K562 (cell line): ENCODE results near the gene SMIM35. TPM values are rescaled to one million over a fixed set of nuclear protein-coding genes. Genes with fewer than 3 reads are reported as not detected.

Experiments
- ATAC-seq: fragments of 200-7000 bp; cut with Tn5 transposase; 3 replicates; pipeline ENCODE4 v1.9.1; 2020; ENCODE audit warnings: moderate library complexity
- BruUV-seq: library from RNA; stranded (reverse); fragments of 400-500 nt; replicated peaks from 2 replicates; lab custom pipeline; 2021; lab: Mats Ljungman, UMichigan
- CTCF ChIA-PET: fragments of 300-600 bp; formaldehyde crosslinking; extraction: SDS; loops from one replicate; lab custom pipeline; 2021; ENCODE audit warnings: low intra/inter-chr PET ratio; lab: Yijun Ruan, JAX
- POLR2A ChIA-PET: fragments of 300-600, 350-650 bp; sonication (Branson Sonifier 250); formaldehyde crosslinking; extraction: SDS; loops from one replicate; lab custom pipeline; 2021; ENCODE audit warnings: antibody characterized with exemption, inconsistent platforms; lab: Yijun Ruan, JAX
- DNase-seq, 4 experiments: peaks; one replicate each; pipeline versions ENCODE4 v3.0.0 to v3.0.0-alpha.2; 2011 to 2018; ENCODE audit warnings: low spot score in 3 of 4, mixed read lengths in 3 of 4; ENCODE audit errors: extremely low read depth in 1 of 4
- FAIRE-seq: peaks from 2 replicates; lab custom pipeline; 2011; peaks lifted over from hg19 to GRCh38; lab: Jason Lieb, UNC
- H2AFZ ChIP-seq: 2 replicates; pipeline ENCODE4 v1.6.0; 2011; ENCODE audit warnings: low read depth, low read length, control low read depth, inconsistent platforms
- H3K27ac ChIP-seq: fragments of 200-600 bp; 3 replicates; pipeline ENCODE4 v1.8.0; 2011; ENCODE audit warnings: low read depth, mild to moderate bottlenecking, control low read depth, inconsistent platforms, low read length, moderate library complexity, mixed read lengths; ENCODE audit errors: extremely low read depth
- H3K27me3 ChIP-seq, 2 experiments: fragments of 300-600 bp in 1 of 2; 2 replicates in 1 of 2; 3 replicates in 1 of 2; pipeline versions ENCODE4 v1.6.0 to v1.8.0; 2011; ENCODE audit warnings: inconsistent platforms in 2 of 2, low read length in 2 of 2, mild to moderate bottlenecking in 1 of 2, mixed read lengths in 1 of 2, moderate library complexity in 1 of 2; ENCODE audit not compliant: control insufficient read depth in 2 of 2, insufficient read depth in 2 of 2
- H3K36me3 ChIP-seq: fragments of 300-600 bp; 3 replicates; pipeline ENCODE4 v1.8.0; 2011; ENCODE audit warnings: mild to moderate bottlenecking, low read length, inconsistent platforms; ENCODE audit not compliant: control insufficient read depth, insufficient read depth
- H3K4me1 ChIP-seq, 2 experiments: fragments of 200-600 bp in 1 of 2; replicated peaks in 1 of 2; 2 replicates in 1 of 2; 3 replicates in 1 of 2; pipeline versions ENCODE4 v1.5.1 to v1.8.0; 2011; ENCODE audit warnings: inconsistent platforms in 2 of 2, low read length in 2 of 2, mild to moderate bottlenecking in 1 of 2, mixed read lengths in 1 of 2, moderate library complexity in 1 of 2; ENCODE audit not compliant: control insufficient read depth in 2 of 2, insufficient read depth in 2 of 2
- H3K4me2 ChIP-seq: 2 replicates; pipeline ENCODE4 v1.6.1; 2011; ENCODE audit warnings: low read length, control low read depth, inconsistent platforms, mixed read lengths; ENCODE audit not compliant: insufficient read depth
- H3K4me3 ChIP-seq: fragments of 200-600 bp; sonication (generic), shearing (Covaris generic); 2 replicates; pipeline ENCODE4 v1.5.1; 2016; ENCODE audit warnings: control low read depth, inconsistent platforms
- H3K79me2 ChIP-seq: fragments of 200-600 bp; 3 replicates; pipeline ENCODE4 v1.8.0; 2011; ENCODE audit warnings: low read length, inconsistent platforms; ENCODE audit not compliant: control insufficient read depth, insufficient read depth
- H3K9ac ChIP-seq, 2 experiments: 2 replicates each; pipeline versions ENCODE4 v1.6.0 to v1.6.1; 2011; ENCODE audit warnings: low read depth in 2 of 2, low read length in 2 of 2, control low read depth in 1 of 2, inconsistent platforms in 1 of 2, mild to moderate bottlenecking in 1 of 2, mixed read lengths in 1 of 2; ENCODE audit not compliant: insufficient read depth in 1 of 2
- H3K9me1 ChIP-seq: one replicate; pipeline ENCODE4 v1.6.0; 2011; ENCODE audit warnings: inconsistent platforms, mild to moderate bottlenecking, low read length, moderate library complexity; ENCODE audit not compliant: control insufficient read depth, insufficient read depth
- H3K9me3 ChIP-seq: replicated peaks from 2 replicates; pipeline ENCODE4 v1.5.1; 2011; ENCODE audit warnings: low read depth, low read length, inconsistent platforms; ENCODE audit not compliant: control insufficient read depth, insufficient read depth
- H4K20me1 ChIP-seq: replicated peaks from 2 replicates; pipeline ENCODE4 v1.6.1; 2011; ENCODE audit warnings: low read length, inconsistent platforms, mixed read lengths; ENCODE audit not compliant: control insufficient read depth, insufficient read depth
- CHAMP1 ChIP-seq: fragments of 450-650 bp; IDR thresholded peaks from 2 replicates; pipeline ENCODE4 v1.6.1; 2016; ENCODE audit warnings: mild to moderate bottlenecking
- E2F4 ChIP-seq: sonication (generic); formaldehyde crosslinking; IDR thresholded peaks from 2 replicates; pipeline ENCODE4 v1.8.0; 2022; ENCODE audit warnings: mild to moderate bottlenecking, low read depth, missing genetic modification reagents
- PRDM10 ChIP-seq: fragments of 450-650 bp; IDR thresholded peaks from 2 replicates; pipeline ENCODE4 v1.6.1; 2018; ENCODE audit not compliant: partially characterized antibody
- ZNF12 ChIP-seq: sonication (generic); formaldehyde crosslinking; IDR thresholded peaks from 2 replicates; pipeline ENCODE4 v1.4.0; 2020; ENCODE audit warnings: mild to moderate bottlenecking, missing genetic modification reagents
- ZNF184 ChIP-seq: sonication (generic); formaldehyde crosslinking; IDR thresholded peaks from 2 replicates; pipeline ENCODE4 v1.5.0; 2020; ENCODE audit warnings: missing genetic modification reagents
- ZNF212 ChIP-seq: fragments of 450-650 bp; formaldehyde crosslinking; IDR thresholded peaks from 2 replicates; pipeline ENCODE4 v1.4.0; 2020; ENCODE audit warnings: mild to moderate bottlenecking
- WGBS: fragments of 100-300 bp; shearing (Covaris generic); methylation state at CpG from one replicate; pipeline ENCODE4 v1.1.6; 2016; ENCODE audit warnings: low coverage, mixed read lengths; ENCODE audit not compliant: insufficient coverage; ENCODE audit errors: missing lambda C conversion rate; 5-methylcytosine and 5-hydroxymethylcytosine counted together
- in situ Hi-C: fragments of 300-500 bp; cut with MboI; formaldehyde crosslinking; loops from 4 replicates; pipeline ENCODE4 v1.15.0; 2018; ENCODE audit warnings: inconsistent platforms, mixed read lengths
- intact Hi-C: fragments of 100-400 bp; cut with micrococcal nuclease; formaldehyde crosslinking; loops from 2 replicates; pipeline ENCODE4 v1.14.2; 2022
- polyA plus RNA-seq, 8 experiments: library from polyadenylated mRNA; depleted of rRNA in 4 of 8; stranded (reverse) in 5 of 8; unstranded in 3 of 8; fragments of >200 nt; fragmentation: Nextera tagmentation in 2 of 8; fragmentation: Illumina TruSeq in 1 of 8; extraction: Ambion mirVana in 2 of 8; extraction: Trizol in 1 of 8; gene quantifications; 2 replicates each; pipeline versions ENCODE4 v1.2.1 to v1.2.3, GENCODE V29; 2011 to 2014; ENCODE audit warnings: inconsistent platforms in 1 of 8, missing spikeins in 1 of 8
- total RNA-seq, 7 experiments: library from RNA; depleted of rRNA in 6 of 7; stranded (reverse); fragments of >200 nt in 6 of 7; fragmentation: Illumina TruSeq in 2 of 7; extraction: Trizol in 2 of 7; gene quantifications; 2 replicates each; pipeline versions ENCODE4 v1.2.1 to v1.2.3, GENCODE V29; 2011 to 2021; ENCODE audit warnings: low replicate concordance in 1 of 7

Gene SMIM35
- total and polyA plus RNA-seq, 9 of the 15 experiments (the other 6 are each of a cell fraction or from before 2014, with no cell fraction given), result 0.03 TPM; not detected in 7

- no peak for TF ChIP-seq E2F4
- TF ChIP-seq ZNF212 (CRISPR knock-in tag), result no peak
- no peak for TF ChIP-seq PRDM10
- TF ChIP-seq ZNF184 (CRISPR knock-in tag), result no peak
- TF ChIP-seq ZNF12 (CRISPR knock-in tag), result no peak
Observed at GRCh38 chr11:118016104-118016503, 70.7 kb downstream of the SMIM35 start (continued).

GRCh38 chr11:118015385-118015841 lies 71.3 kb downstream of the SMIM35 start:
- intact Hi-C loops (no loop called here), in situ Hi-C loops (no loop called here)
- Histone ChIP-seq H3K9ac (peak overlapping the region in 1 of 2 experiments; percentile 26; a peak in 1 of 4 replicates), H3K4me1 (peaks cover 33 to 34% of the 10 kb centered on the region in 2 experiments), H3K9me3 (no peaks in the 10 kb centered on the region), H2AFZ (no peak overlapping the region), H4K20me1 (no peaks in the 10 kb centered on the region), H3K79me2 (no peaks in the 10 kb centered on the region)
- 57% methylated on average over 9 of the region's 11 CpGs for WGBS
- no TSS peak for BruUV-seq
- FAIRE-seq (no peak), ATAC-seq (no peak)
- CTCF ChIA-PET, result no interaction called here
- TF ChIP-seq CHAMP1, result no peak
- TF ChIP-seq, all 486 proteins: peak for 0
- H3K36me3 ChIP-seq, result no peaks in the 10 kb centered on the region
- H3K27me3 ChIP-seq, result no peaks in the 10 kb centered on the region
- no peak overlapping the region for H3K4me3 ChIP-seq
- DNase-seq, result no peak
- H3K9me1 ChIP-seq, result no peaks in the 10 kb centered on the region
- no peak overlapping the region for H3K4me2 ChIP-seq
- no peak overlapping the region for H3K27ac ChIP-seq
- POLR2A ChIA-PET, result interaction anchor here (0.7 to 1.5 kb wide), 3 partner anchors 10 to 11 kb away, joined by 3 to 4 read pairs (median 3); no protein-coding TSS in a partner anchor
